Choroid plexus epithelial cell (primary cell): ENCODE results near the gene MOK.
"Not testable (repeated sequence)": the region's sequence is repeated elsewhere in the genome, so short reads cannot be mapped to it uniquely, and the experiment has no call there.

Experiments
- DNase-seq: peaks from one replicate; pipeline ENCODE4 v3.0.0-alpha.2; 2010; ENCODE audit warnings: low read depth
- H3K4me3 ChIP-seq: 2 replicates; pipeline ENCODE4 v1.5.1; 2011; ENCODE audit warnings: low read depth, mild to moderate bottlenecking, control low read depth, low read length, moderate library complexity
- TF ChIP-seq, protein P1 (sequence below): conservative IDR thresholded peaks from 2 replicates; pipeline ENCODE4 v1.5.1; 2011; ENCODE audit warnings: low read depth, mild to moderate bottlenecking, control low read depth, inconsistent platforms, low read length, moderate library complexity

MOK gene

DNA sequence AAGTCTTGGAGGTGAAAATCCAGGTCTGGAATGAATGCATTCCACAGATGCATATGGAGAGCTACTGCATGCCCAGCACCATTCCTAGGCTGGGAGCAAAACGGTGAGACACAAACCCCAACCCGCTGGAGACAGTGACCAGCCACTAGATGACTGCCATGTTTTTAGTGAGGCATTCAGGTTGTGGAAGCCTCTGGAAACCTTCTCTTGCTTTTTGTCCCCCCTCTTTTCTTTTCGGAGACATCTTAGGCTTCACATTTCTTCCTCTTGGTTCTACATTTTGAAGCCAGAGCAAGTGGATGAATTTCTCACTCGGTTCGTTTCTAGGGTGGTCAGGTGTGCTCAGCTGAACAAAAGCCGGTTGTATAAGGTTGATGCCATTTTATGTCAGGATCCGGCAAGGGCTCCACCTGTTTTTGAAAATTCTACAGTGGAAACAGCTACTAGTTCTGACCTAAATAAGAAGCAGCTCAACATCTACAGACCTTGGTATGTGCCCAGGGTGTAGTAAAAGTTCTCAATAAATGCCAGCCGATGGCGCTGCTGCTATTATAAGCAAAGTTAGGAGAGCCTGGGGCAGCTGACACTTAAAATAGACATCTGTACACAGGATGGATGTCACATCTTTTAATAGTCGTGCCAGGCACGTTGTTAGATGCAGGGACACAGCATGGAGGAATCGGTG is 12.7 kb upstream of the MOK start:
- peak; percentile 46 for DNase-seq
- H3K4me3 ChIP-seq, result peak overlapping the region; percentile 66
- TF ChIP-seq, protein P1, sequence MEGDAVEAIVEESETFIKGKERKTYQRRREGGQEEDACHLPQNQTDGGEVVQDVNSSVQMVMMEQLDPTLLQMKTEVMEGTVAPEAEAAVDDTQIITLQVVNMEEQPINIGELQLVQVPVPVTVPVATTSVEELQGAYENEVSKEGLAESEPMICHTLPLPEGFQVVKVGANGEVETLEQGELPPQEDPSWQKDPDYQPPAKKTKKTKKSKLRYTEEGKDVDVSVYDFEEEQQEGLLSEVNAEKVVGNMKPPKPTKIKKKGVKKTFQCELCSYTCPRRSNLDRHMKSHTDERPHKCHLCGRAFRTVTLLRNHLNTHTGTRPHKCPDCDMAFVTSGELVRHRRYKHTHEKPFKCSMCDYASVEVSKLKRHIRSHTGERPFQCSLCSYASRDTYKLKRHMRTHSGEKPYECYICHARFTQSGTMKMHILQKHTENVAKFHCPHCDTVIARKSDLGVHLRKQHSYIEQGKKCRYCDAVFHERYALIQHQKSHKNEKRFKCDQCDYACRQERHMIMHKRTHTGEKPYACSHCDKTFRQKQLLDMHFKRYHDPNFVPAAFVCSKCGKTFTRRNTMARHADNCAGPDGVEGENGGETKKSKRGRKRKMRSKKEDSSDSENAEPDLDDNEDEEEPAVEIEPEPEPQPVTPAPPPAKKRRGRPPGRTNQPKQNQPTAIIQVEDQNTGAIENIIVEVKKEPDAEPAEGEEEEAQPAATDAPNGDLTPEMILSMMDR, result peak; percentile 14

DNA sequence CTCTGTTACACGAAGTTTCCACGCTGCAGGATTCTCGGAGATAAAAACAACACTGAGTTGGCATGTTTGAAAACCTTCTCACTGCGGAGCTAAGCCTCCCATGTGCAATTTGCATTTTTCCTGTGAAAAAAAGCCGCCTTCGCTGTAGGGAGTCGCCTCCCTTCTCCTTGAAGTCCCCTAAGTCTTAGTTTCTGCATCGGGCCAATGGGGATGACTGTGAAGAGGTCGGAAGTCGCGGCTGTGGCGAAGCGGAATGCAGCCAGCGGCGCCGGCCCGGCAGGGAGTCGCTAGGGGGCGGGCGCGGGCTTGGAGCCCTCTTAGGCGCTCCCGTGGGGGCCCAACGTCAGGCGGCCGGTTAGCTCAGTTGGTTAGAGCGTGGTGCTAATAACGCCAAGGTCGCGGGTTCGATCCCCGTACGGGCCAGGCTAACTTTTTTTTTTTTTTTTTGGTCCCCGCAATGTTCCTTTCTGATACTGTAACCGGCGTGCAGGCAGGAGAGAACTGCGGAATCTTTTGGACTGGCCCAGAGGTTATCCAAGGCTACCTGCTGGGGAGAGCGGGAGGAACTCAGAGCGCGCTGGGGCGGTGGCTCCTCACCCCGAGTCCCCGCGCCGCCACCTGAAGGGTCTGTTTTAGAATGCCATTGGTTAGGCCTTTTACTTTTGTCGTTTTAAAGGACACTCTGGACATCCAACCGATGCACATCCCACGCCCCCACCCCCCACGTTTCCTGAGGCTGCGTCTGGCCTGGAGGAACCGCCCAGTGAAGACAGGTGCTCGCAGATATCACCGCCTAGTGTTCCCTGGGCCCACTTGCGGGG is 12.0 kb upstream of the MOK start:
- TF ChIP-seq, protein P1, result peak; percentile 56
- peak overlapping the region; percentile 66 for H3K4me3 ChIP-seq
- DNase-seq, result peak; percentile 98

DNA sequence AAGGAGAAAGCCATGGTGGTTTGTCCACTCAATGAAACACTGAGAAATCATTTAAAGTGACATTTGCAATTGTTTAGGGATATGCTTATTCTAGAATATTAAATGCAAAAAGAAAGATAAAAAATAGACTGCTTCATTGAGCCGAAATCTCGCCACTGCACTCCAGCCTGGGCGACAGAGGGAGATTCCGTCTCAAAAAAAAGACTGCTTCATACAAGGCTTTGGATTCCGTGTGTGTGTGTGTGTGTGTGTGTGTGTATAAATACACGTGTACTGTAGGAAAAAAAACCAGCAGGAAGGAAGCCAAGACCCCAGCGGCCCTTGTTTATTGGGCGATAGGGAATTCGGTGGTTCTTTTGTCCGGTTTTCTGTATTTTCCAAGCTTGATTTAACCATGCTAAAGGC is 11.4 kb upstream of the MOK start:
- TF ChIP-seq, protein P1, result no peak
- peak overlapping the region; percentile 42 for H3K4me3 ChIP-seq
- no peak for DNase-seq

DNA sequence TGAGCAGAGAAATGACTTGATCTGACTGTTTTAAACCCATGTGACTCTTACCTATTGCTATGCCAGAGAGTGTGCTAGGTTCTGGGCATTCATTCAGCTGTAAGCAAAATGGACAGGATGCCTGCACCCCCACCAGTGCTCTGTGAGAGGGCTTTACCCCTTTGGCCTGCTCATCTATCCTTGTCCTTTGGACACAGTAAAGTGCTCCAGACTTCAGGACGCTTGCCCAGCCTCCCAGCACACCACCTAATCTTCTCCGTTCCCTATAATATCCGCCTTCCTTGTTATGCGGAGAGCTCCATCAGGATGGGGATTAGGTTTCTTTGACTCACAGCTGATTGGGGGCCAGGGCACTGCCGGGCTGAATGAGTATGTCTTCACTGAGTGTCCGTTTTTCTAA is 10.2 kb upstream of the MOK start:
- no peak overlapping the region for H3K4me3 ChIP-seq
- DNase-seq, result no peak
- TF ChIP-seq, protein P1, result no peak

DNA sequence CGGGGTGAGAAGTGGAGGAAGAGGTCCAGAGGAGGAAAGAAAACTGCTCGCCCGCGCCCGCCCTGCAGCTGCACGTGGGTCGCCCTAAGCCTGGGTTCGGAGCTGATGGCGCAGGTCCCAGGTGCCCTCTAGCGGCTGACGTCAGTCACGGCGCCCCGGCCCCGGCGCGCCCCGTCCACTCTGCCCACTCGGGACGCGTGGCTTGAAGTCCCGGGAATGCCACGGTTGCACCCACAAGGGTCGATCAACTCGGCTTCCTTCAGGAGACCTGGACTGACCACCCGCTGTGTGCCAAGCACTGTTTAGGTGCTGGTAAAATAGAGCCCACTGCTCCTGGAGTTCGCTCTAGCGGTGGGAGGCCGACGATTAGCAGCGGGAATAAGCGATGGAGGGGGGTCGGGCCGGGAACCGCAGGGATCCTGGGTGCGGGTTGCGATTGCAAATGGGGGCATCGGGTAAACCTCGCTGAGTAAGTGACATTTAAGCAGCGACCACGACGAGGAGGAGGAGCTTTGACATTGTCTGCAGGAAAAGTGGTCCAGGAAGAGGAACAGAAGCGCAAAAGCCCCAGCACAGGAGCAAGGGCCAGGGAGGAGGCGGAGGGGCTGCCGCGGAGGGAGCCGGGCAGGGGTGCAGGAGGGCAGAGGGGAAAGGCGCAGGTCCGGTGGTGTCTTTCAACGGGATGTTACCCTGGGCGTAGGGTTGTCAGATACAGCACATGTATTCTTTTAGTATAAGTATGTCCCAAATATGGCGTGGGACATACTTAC is 9.5 kb upstream of the MOK start:
- H3K4me3 ChIP-seq, result peak overlapping the region; percentile 61
- peak; percentile 91 for DNase-seq
- TF ChIP-seq, protein P1, result peak; percentile 83

DNA sequence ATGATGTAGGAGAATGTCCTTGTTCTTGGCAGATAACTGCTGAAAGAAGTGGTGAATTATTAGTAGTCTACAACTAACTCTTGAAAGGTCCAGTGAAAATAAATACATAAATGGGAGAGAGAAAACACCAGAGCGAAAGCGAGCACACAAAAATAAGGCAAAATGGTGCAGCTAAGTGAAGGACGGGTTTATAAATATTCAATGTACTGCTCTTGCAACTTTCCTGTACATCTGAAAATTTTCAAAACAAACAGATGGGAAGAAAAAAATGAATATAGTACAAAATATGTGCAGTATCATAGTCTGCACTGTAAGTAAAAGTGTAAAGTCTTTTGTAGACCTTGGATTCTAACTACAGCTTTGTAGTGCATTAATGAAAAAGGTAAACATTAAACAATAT is 1.3 kb downstream of the MOK start:
- H3K4me3 ChIP-seq, result peak overlapping the region; percentile 94
- TF ChIP-seq, protein P1, result no peak
- DNase-seq, result no peak

DNA sequence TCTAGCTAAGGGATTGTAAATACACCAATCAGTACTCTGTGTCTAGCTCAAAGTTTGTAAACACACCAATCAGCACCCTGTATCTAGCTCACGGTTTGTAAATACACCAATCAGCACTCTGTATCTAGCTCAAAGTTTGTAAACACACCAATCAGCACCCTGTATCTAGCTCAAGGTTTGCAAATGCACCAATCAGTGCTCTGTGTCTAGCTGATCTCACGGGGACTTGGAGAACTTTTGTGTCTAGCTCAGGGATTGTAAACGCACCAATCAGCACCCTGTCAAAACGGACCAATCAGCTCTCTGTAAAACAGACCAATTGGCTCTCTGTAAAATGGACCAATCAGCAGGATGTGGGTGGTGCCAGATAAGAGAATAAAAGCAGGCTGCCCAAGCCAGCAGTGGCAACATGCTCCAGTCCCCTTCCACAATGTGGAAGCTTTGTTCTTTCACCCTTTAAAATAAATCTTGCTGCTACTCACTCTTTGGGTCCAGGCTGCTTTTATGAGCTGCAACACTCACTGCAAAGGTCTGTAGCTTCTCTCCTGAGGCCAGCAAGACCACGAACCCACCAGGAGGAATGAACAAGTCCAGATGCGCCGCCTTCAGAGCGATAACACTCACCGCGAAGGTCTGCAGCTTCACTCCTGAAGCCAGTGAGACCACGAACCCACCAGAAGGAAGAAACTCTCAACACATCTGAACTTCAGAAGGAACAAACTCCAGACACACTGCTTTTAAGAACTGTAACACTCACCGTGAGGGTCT is 6.5 kb downstream of the MOK start:
- H3K4me3 ChIP-seq, DNase-seq: not testable (repeated sequence)
